ENCODE measurements around the gene PELI3. TPM values are rescaled to one million over a fixed set of nuclear protein-coding genes. Genes with fewer than 3 reads are reported as not detected.
"Not testable (repeated sequence)": the region's sequence is repeated elsewhere in the genome, so short reads cannot be mapped to it uniquely, and the experiment has no call there.

Gene PELI3
- total and polyA plus RNA-seq, 2 donors (not counting 1 experiment from before 2014, with no cell fraction given) = 3.2 to 15.6 TPM

DNA sequence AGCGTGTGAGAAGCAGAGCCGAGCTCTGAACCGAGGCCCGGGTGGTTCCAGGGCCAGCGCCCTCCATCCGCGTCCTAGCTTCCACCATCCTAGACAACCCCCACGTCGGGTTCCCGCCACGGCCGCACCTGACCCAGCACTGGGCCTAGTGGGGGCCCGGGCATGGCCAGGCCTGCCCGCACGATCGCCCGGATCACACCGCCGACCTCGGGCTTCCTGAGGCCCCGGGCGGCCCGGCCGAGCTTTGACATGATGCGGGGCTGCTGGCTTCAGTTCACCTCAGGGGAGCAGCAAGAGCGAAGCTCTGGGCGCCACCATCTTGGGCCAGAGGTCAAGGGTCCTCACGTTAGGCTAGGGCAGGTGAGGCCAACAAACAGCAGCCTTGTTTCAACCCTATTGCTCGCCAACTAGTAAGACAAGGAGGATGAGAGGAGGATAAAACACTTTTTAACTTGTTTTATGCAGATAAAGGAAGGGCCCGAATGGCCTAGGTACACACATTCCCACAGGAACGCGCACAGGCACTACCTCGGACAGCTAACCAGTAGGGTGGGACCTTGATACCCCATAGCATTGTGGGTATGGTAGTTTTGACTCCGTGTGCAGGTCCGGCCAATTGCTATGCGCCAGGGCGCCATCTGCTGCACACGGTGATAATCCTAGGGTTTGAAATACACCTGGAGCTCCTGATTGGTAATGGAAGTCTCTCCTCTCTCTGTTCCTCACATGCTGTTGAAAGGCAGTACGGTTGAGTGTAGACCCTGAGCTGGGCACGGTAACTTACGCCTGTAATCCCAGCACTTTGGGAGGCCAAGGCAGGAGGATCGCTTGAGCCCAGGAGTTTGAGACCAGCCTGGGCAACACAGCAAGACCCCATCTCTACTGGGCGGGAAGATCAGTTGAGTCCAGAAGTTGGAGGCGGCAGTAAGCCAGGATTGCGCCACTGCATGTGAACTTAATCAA, 27.9 kb upstream of the PELI3 start, which contains the start of gene MRPL11:
MRPL11 (minus strand) TSS at position 345 of the 963 bp plus-strand sequence; CDS start at position 251, 94 bp downstream.
- Histone ChIP-seq H4K20me1 (ENCODE audit: control insufficient read depth, insufficient read depth, low read length, poor library complexity, severe bottlenecking) (no peaks in the 10 kb centered on the region), H3K79me2 (ENCODE audit: control insufficient read depth, insufficient read depth, low read length) (peaks cover 14% of the 10 kb centered on the region), H3K4me2 (replicated peaks; ENCODE audit: low read depth, low read length, poor library complexity, severe bottlenecking) (peak within 1 kb of the TSS; percentile 79), H3K9ac (ENCODE audit: low read length) (peak within 1 kb of the TSS; percentile 75), H3K9me3 (ENCODE audit: control extremely low read depth in 1 of 3, control insufficient read depth in 2 of 3, insufficient read depth in 1 of 3, low read length in 2 of 3) (peaks cover 0 to 9% (median 5%) of the 10 kb centered on the region in 3 donors), H3K27ac (ENCODE audit: low read length in 2 of 2) (peak within 1 kb of the TSS; percentile 76 to 79), H3K4me1 (ENCODE audit: control insufficient read depth in 2 of 2, insufficient read depth in 2 of 2, low read length in 2 of 2) (peaks cover 6 to 10% of the 10 kb centered on the region in 2 donors), H2AFZ (ENCODE audit: insufficient read depth, low read depth, low read length, poor library complexity, severe bottlenecking) (peak within 1 kb of the TSS; percentile 91), H3K4me3 (ENCODE audit: control extremely low read depth in 1 of 5, extremely low read depth in 1 of 5, insufficient read depth in 1 of 5, low read depth in 2 of 5, low read length in 4 of 5) (peak within 1 kb of the TSS; percentile 71 to 98 (median 78)), H3K36me3 (replicated peaks in 1 of 2; ENCODE audit: control extremely low read depth in 1 of 2, control insufficient read depth in 1 of 2, extremely low read depth in 1 of 2, insufficient read depth in 2 of 2, low read length in 1 of 2) (peaks cover 0 to 25% of the 10 kb centered on the region in 2 experiments), H3K27me3 (replicated peaks in 1 of 4; ENCODE audit: control extremely low read depth in 1 of 4, control insufficient read depth in 3 of 4, insufficient read depth in 4 of 4, low read length in 3 of 4) (no peaks in the 10 kb centered on the region)
- no peak for TF ChIP-seq EZH2 (IDR thresholded peaks at IDR 0.05; ENCODE audit: borderline replicate concordance, insufficient read depth, low read depth, low read length, poor library complexity, severe bottlenecking)
- TF ChIP-seq, protein P1, sequence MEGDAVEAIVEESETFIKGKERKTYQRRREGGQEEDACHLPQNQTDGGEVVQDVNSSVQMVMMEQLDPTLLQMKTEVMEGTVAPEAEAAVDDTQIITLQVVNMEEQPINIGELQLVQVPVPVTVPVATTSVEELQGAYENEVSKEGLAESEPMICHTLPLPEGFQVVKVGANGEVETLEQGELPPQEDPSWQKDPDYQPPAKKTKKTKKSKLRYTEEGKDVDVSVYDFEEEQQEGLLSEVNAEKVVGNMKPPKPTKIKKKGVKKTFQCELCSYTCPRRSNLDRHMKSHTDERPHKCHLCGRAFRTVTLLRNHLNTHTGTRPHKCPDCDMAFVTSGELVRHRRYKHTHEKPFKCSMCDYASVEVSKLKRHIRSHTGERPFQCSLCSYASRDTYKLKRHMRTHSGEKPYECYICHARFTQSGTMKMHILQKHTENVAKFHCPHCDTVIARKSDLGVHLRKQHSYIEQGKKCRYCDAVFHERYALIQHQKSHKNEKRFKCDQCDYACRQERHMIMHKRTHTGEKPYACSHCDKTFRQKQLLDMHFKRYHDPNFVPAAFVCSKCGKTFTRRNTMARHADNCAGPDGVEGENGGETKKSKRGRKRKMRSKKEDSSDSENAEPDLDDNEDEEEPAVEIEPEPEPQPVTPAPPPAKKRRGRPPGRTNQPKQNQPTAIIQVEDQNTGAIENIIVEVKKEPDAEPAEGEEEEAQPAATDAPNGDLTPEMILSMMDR (IDR thresholded peaks at IDR 0.05) = peak; percentile 77
- intact Hi-C loops (cut with micrococcal nuclease) = loop anchor here (1.0 to 2.0 kb wide), 7 partner anchors 18 to 240 kb away; partner anchors contain the start of genes BBS1, DPP3, NPAS4 and PELI3
- peaks cover 14% of the 10 kb centered on the region for H3K4me1 Mint-ChIP-seq
- CTCF ChIA-PET = interaction anchor here (0.6 to 2.8 kb wide), 27 partner anchors 8 to 1780 kb away, joined by 3 to 32 read pairs (median 5); partner anchors contain the start of genes DPP3, NPAS4, PELI3 and RBM4
- peaks cover 6% of the 10 kb centered on the region for H3K9me3 Mint-ChIP-seq (ENCODE audit: insufficient read depth)
- POLR2A ChIA-PET = interaction anchor here (0.6 to 1.7 kb wide), 10 partner anchors 10 to 1659 kb away, joined by 3 to 15 read pairs (median 5); partner anchors contain the start of genes DPP3, MUS81, PELI3 and RBM4B
- 4% methylated on average over 38 of the region's 45 CpGs for WGBS (ENCODE audit: insufficient coverage)
- H3K4me3 Mint-ChIP-seq = peak within 1 kb of the TSS; percentile 93
- ATAC-seq (ENCODE audit: low read depth) (peak; percentile 98), DNase-seq (peak; percentile 95)
- H3K27ac Mint-ChIP-seq = peak within 1 kb of the TSS; percentile 98
- no peaks in the 10 kb centered on the region for H3K27me3 Mint-ChIP-seq

DNA sequence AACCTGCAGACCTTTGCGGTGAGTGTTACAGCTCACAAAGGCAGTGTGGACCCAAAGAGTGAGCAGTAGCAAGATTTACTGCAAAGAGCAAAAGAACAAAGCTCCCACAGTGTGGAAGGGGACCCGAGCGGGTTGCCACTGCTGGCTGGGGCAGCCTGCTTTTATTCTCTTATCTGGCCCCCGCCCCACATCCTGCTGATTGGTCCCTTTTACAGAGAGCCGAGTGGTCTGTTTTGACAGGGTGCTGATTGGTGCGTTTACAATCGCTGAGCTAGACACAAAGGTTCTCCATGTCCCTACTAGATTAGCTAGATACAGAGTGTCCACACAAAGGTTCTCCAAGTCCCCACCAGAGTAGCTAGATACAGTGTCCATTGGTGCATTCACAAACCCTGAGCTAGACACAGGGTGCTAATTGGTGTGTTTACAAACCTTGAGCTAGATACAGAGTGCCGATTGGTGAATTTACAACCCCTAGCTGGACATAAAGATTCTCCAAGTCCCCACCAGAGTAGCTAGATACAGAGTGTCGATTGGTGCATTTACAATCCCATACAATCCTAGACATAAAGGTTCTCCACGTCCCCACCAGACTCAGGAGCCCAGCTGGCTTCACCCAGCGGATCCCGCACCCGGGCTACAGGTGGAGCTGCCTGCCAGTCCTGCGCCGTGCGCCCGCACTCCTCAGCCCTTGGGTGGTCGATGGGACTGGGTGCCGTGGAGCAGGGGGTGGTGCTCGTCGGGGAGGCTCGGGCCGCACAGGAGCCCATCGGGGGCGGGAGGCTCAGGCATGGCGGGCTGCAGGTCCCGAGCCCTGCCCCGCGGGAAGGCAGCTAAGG, 26.4 kb upstream of the PELI3 start:
- Mint-ChIP-seq H3K4me1 (peaks cover 14% of the 10 kb centered on the region), H3K4me3 (peak overlapping the region; percentile 21)
- CTCF ChIA-PET = interaction anchor here (0.9 to 2.8 kb wide), 5 partner anchors 9 to 238 kb away, joined by 3 to 32 read pairs (median 12); partner anchors contain the start of gene RBM4B
- H2AFZ ChIP-seq (ENCODE audit: insufficient read depth, low read depth, low read length, poor library complexity, severe bottlenecking); H3K27me3 ChIP-seq (replicated peaks in 1 of 4; ENCODE audit: control extremely low read depth in 1 of 4, control insufficient read depth in 3 of 4, insufficient read depth in 4 of 4, low read length in 3 of 4); intact Hi-C loops (cut with micrococcal nuclease); H3K9me3 ChIP-seq (ENCODE audit: control extremely low read depth in 1 of 3, control insufficient read depth in 2 of 3, insufficient read depth in 1 of 3, low read length in 2 of 3); H3K4me2 ChIP-seq (replicated peaks; ENCODE audit: low read depth, low read length, poor library complexity, severe bottlenecking); H3K27ac Mint-ChIP-seq; H3K4me3 ChIP-seq (ENCODE audit: control extremely low read depth in 1 of 5, extremely low read depth in 1 of 5, insufficient read depth in 1 of 5, low read depth in 2 of 5, low read length in 4 of 5); POLR2A ChIA-PET; H3K27me3 Mint-ChIP-seq; H3K27ac ChIP-seq (ENCODE audit: low read length in 2 of 2); H3K9ac ChIP-seq (ENCODE audit: low read length); DNase-seq; H4K20me1 ChIP-seq (ENCODE audit: control insufficient read depth, insufficient read depth, low read length, poor library complexity, severe bottlenecking); ATAC-seq (ENCODE audit: low read depth); H3K9me3 Mint-ChIP-seq (ENCODE audit: insufficient read depth): not testable (repeated sequence)
- peaks cover 6 to 10% of the 10 kb centered on the region in 2 donors for H3K4me1 ChIP-seq (ENCODE audit: control insufficient read depth in 2 of 2, insufficient read depth in 2 of 2, low read length in 2 of 2)
- 89% methylated on average over 24 of the region's 29 CpGs for WGBS (ENCODE audit: insufficient coverage)
- H3K79me2 ChIP-seq (ENCODE audit: control insufficient read depth, insufficient read depth, low read length) = peaks cover 14% of the 10 kb centered on the region
- peaks cover 0 to 20% of the 10 kb centered on the region in 2 experiments for H3K36me3 ChIP-seq (replicated peaks in 1 of 2; ENCODE audit: control extremely low read depth in 1 of 2, control insufficient read depth in 1 of 2, extremely low read depth in 1 of 2, insufficient read depth in 2 of 2, low read length in 1 of 2)

DNA sequence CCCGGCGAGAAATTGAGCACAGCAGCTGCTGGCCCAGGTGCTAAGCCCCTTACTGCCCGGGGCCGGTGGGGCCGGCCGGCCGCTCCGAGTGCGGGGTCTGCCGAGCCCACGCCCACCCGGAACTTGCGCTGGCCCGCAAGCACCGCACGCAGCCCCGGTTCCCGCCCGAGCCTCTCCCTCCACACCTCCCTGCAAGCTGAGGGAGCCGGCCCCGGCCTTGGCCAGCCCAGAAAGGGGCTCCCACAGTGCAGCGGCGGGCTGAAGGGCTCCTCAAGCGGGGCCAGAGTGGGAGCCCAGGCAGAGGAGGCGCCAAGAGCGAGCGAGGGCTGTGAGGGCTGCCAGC, 25.8 kb upstream of the PELI3 start:
- ATAC-seq (ENCODE audit: low read depth); H3K4me2 ChIP-seq (replicated peaks; ENCODE audit: low read depth, low read length, poor library complexity, severe bottlenecking); H4K20me1 ChIP-seq (ENCODE audit: control insufficient read depth, insufficient read depth, low read length, poor library complexity, severe bottlenecking); H3K9me3 ChIP-seq (ENCODE audit: control extremely low read depth in 1 of 3, control insufficient read depth in 2 of 3, insufficient read depth in 1 of 3, low read length in 2 of 3); H3K27me3 ChIP-seq (replicated peaks in 1 of 4; ENCODE audit: control extremely low read depth in 1 of 4, control insufficient read depth in 3 of 4, insufficient read depth in 4 of 4, low read length in 3 of 4); H3K4me3 ChIP-seq (ENCODE audit: control extremely low read depth in 1 of 5, extremely low read depth in 1 of 5, insufficient read depth in 1 of 5, low read depth in 2 of 5, low read length in 4 of 5); H3K9me3 Mint-ChIP-seq (ENCODE audit: insufficient read depth); H3K27ac Mint-ChIP-seq; intact Hi-C loops (cut with micrococcal nuclease); H3K4me3 Mint-ChIP-seq; H3K9ac ChIP-seq (ENCODE audit: low read length); H2AFZ ChIP-seq (ENCODE audit: insufficient read depth, low read depth, low read length, poor library complexity, severe bottlenecking); H3K27me3 Mint-ChIP-seq; H3K27ac ChIP-seq (ENCODE audit: low read length in 2 of 2); DNase-seq: not testable (repeated sequence)
- WGBS (ENCODE audit: insufficient coverage) = 91% methylated on average over 22 of the region's 27 CpGs
- ChIA-PET CTCF (interaction anchor here (0.9 to 1.3 kb wide), 3 partner anchors 9 to 32 kb away, joined by 3 to 4 read pairs (median 3); no protein-coding TSS in a partner anchor), POLR2A (interaction anchor here (0.6 kb wide), 1 partner anchor 124 kb away, joined by 4 read pairs; the partner anchor contains the start of gene CD248)
- H3K4me1 ChIP-seq (ENCODE audit: control insufficient read depth in 2 of 2, insufficient read depth in 2 of 2, low read length in 2 of 2) = peaks cover 6 to 10% of the 10 kb centered on the region in 2 donors
- peaks cover 0 to 14% of the 10 kb centered on the region in 2 experiments for H3K36me3 ChIP-seq (replicated peaks in 1 of 2; ENCODE audit: control extremely low read depth in 1 of 2, control insufficient read depth in 1 of 2, extremely low read depth in 1 of 2, insufficient read depth in 2 of 2, low read length in 1 of 2)
- peaks cover 14% of the 10 kb centered on the region for H3K4me1 Mint-ChIP-seq
- peaks cover 14% of the 10 kb centered on the region for H3K79me2 ChIP-seq (ENCODE audit: control insufficient read depth, insufficient read depth, low read length)
